A673 (cell line): Measurements from ENCODE around the gene ARNT2. TPM values are rescaled to one million over a fixed set of nuclear protein-coding genes. Genes with fewer than 3 reads are reported as not detected.

Experiments used
- BruUV-seq: library from RNA; stranded (reverse); fragments of 400-500 nt; replicated peaks from 2 replicates; lab custom pipeline; 2021; lab: Mats Ljungman, UMichigan
- CTCF ChIA-PET: fragments of 300-600 bp; sonication (Branson Sonifier 250); formaldehyde crosslinking; loops from one replicate; lab custom pipeline; 2022; ENCODE audit warnings: antibody characterized with exemption; lab: Charles Lee
- POLR2A ChIA-PET: fragments of 300-600 bp; sonication (Branson Sonifier 250); formaldehyde crosslinking; loops from one replicate; lab custom pipeline; 2022; ENCODE audit warnings: antibody characterized with exemption; ENCODE audit not compliant: low non-redundant PET; lab: Charles Lee
- DNase-seq: peaks from one replicate; pipeline ENCODE4 v3.0.0-alpha.2; 2015; ENCODE audit warnings: low spot score
- H3K27ac ChIP-seq: fragments of 200-600 bp; sonication (generic); 2 replicates; pipeline ENCODE4 v1.5.1; 2016; ENCODE audit warnings: mixed run types, low read depth, mild to moderate bottlenecking, mixed read lengths, antibody characterized with exemption, low read length; ENCODE audit not compliant: poor library complexity, severe bottlenecking
- H3K27me3 ChIP-seq: fragments of 200-600 bp; sonication (generic); replicated peaks from 2 replicates; pipeline ENCODE4 v1.6.1; 2017; ENCODE audit warnings: mixed run types, low read depth, mild to moderate bottlenecking, mixed read lengths, antibody characterized with exemption, low read length; ENCODE audit not compliant: insufficient read depth, poor library complexity
- H3K36me3 ChIP-seq: fragments of 200-600 bp; sonication (generic); 2 replicates; pipeline ENCODE4 v1.6.1; 2016; ENCODE audit warnings: mixed run types, mild to moderate bottlenecking, mixed read lengths, antibody characterized with exemption, low read length; ENCODE audit not compliant: insufficient read depth, poor library complexity, severe bottlenecking
- H3K4me1 ChIP-seq: fragments of 200-600 bp; sonication (generic); 2 replicates; pipeline ENCODE4 v1.6.1; 2017; ENCODE audit warnings: mixed run types, mild to moderate bottlenecking, mixed read lengths, antibody characterized with exemption, low read length; ENCODE audit not compliant: insufficient read depth, poor library complexity, severe bottlenecking
- H3K4me3 ChIP-seq: fragments of 200-600 bp; sonication (generic); 2 replicates; pipeline ENCODE4 v1.5.1; 2016; ENCODE audit warnings: low read depth, mixed run types, mild to moderate bottlenecking, mixed read lengths, low read length; ENCODE audit not compliant: poor library complexity, severe bottlenecking
- H3K9me3 ChIP-seq: fragments of 200-600 bp; sonication (generic); 2 replicates; pipeline ENCODE4 v1.6.1; 2016; ENCODE audit warnings: mixed run types, low read depth, mild to moderate bottlenecking, mixed read lengths, antibody characterized with exemption, low read length; ENCODE audit not compliant: poor library complexity, severe bottlenecking
- EZH2 ChIP-seq: fragments of 200-600 bp; sonication (generic); IDR thresholded peaks from 2 replicates; pipeline ENCODE4 v1.6.1; 2017; ENCODE audit warnings: borderline replicate concordance, low read depth, mild to moderate bottlenecking, mixed read lengths, antibody characterized with exemption, low read length; ENCODE audit not compliant: poor library complexity, severe bottlenecking
- intact Hi-C: fragments of 100-400 bp; cut with micrococcal nuclease; formaldehyde crosslinking; loops from one replicate; pipeline ENCODE4 v1.10.0; 2022; ENCODE audit not compliant: unreplicated experiment
- total RNA-seq: library from RNA; stranded (reverse); gene quantifications from 2 replicates; pipeline ENCODE4 v1.2.3, GENCODE V29; 2021
- TF ChIP-seq, protein P1 (sequence below): fragments of 300-800, 200-600 bp; sonication (generic); conservative IDR thresholded peaks from 2 replicates; pipeline ENCODE4 v1.5.1; 2017; ENCODE audit warnings: low read depth, mild to moderate bottlenecking, antibody characterized with exemption, low read length, moderate library complexity, mixed read lengths

Gene ARNT2
- total RNA-seq, 1 experiment from 2014 or later: 2.1 TPM

DNA sequence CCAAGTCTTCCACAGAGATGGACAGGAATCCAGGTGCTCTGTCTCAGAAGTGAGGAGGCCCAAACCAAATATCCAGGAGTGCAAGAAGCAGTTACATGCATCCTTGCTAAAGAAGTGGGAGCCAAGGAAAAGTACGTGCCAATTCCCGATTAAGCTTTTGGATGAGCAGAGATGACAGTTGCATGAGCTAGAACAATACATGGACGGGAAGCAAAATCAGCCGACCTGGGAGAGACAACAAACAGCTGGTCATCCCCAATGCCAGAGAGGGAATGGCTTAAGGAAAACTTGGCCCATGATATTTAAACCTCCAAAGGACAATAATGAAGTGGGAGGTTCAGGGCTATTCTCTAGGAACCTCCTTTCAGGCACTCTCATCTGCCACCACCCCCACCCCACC is 204.9 kb downstream of the ARNT2 start:
- Histone ChIP-seq H3K4me1 (peaks cover 20% of the 10 kb centered on the region), H3K27ac (no peak overlapping the region), H3K9me3 (no peaks in the 10 kb centered on the region), H3K36me3 (no peaks in the 10 kb centered on the region), H3K27me3 (no peaks in the 10 kb centered on the region), H3K4me3 (no peak overlapping the region)
- no TSS peak for BruUV-seq
- intact Hi-C loops: no loop called here
- POLR2A ChIA-PET: interaction anchor here (0.6 kb wide), 1 partner anchor 1982 kb away, joined by 9 read pairs; no protein-coding TSS in a partner anchor
- no peak for DNase-seq
- TF ChIP-seq, protein P1, sequence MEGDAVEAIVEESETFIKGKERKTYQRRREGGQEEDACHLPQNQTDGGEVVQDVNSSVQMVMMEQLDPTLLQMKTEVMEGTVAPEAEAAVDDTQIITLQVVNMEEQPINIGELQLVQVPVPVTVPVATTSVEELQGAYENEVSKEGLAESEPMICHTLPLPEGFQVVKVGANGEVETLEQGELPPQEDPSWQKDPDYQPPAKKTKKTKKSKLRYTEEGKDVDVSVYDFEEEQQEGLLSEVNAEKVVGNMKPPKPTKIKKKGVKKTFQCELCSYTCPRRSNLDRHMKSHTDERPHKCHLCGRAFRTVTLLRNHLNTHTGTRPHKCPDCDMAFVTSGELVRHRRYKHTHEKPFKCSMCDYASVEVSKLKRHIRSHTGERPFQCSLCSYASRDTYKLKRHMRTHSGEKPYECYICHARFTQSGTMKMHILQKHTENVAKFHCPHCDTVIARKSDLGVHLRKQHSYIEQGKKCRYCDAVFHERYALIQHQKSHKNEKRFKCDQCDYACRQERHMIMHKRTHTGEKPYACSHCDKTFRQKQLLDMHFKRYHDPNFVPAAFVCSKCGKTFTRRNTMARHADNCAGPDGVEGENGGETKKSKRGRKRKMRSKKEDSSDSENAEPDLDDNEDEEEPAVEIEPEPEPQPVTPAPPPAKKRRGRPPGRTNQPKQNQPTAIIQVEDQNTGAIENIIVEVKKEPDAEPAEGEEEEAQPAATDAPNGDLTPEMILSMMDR: no peak
- TF ChIP-seq EZH2: no peak
- CTCF ChIA-PET: interaction anchor here (0.8 kb wide), 1 partner anchor 167 kb away, joined by 3 read pairs; no protein-coding TSS in a partner anchor

DNA sequence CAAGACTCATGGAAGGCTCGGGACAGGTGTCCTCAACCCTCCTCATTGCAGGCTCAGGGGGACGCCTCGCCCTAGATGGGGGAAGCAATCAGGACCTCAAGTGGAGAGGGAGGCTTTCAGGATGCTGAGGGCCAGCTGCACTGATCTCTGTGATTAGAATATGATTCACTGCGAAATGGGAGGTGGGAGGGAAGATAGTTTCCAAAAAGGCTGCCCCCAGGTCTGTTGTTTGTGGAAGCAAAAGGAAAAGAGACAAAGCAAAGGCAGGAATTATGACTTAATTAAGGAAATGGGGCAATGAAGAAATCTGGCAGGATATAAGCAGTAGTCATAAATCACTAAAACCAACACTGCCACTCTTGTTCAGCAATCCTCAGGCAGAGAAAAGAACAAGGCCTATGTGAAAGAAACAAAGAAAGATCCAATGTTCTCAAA is 205.3 kb downstream of the ARNT2 start:
- H3K27me3 ChIP-seq: no peaks in the 10 kb centered on the region
- intact Hi-C loops: no loop called here
- H3K4me3 ChIP-seq: no peak overlapping the region
- peak; percentile 85 for DNase-seq
- no peaks in the 10 kb centered on the region for H3K9me3 ChIP-seq
- no TSS peak for BruUV-seq
- peaks cover 20% of the 10 kb centered on the region for H3K4me1 ChIP-seq
- ChIA-PET POLR2A (interaction anchor here (0.6 kb wide), 1 partner anchor 1982 kb away, joined by 9 read pairs; no protein-coding TSS in a partner anchor), CTCF (interaction anchor here (0.7 kb wide), 1 partner anchor 170 kb away, joined by 4 read pairs; the partner anchor contains the start of gene CEMIP)
- TF ChIP-seq, protein P1: no peak
- no peak for TF ChIP-seq EZH2
- no peaks in the 10 kb centered on the region for H3K36me3 ChIP-seq
- H3K27ac ChIP-seq: peak overlapping the region; percentile 57

DNA sequence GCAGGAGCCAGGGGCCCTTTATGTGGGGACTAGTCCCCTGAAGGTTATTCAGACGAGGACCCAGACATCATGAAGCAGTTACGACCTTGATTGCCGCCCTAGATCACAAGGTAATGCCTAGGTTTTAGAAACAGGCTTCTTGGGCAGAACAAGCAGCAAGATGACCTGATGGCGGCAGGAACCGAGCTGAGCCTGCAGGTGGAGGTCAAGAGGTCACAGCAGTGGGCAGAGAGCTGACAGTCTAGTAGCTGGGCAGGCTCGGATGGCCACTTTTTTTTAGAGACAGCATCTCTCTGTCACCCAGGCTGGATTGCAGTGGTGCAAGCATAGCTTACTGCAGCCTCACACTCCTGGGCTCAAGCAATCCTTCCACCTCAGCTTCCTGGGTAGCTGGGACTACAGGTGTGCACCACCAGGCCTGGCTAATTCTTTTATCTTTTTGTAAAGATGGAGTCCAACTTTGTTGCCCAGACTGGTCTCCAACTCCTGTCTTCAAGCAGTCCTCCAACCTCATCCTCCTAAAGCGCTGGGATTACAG is 207.4 kb downstream of the ARNT2 start:
- ChIA-PET CTCF (no interaction called here), POLR2A (no interaction called here)
- intact Hi-C loops: no loop called here
- BruUV-seq: no TSS peak
- TF ChIP-seq, protein P1: no peak
- no peak for TF ChIP-seq EZH2
- H3K36me3 ChIP-seq: no peaks in the 10 kb centered on the region
- no peaks in the 10 kb centered on the region for H3K9me3 ChIP-seq
- no peak overlapping the region for H3K4me3 ChIP-seq
- no peak overlapping the region for H3K27ac ChIP-seq
- DNase-seq: no peak
- no peaks in the 10 kb centered on the region for H3K27me3 ChIP-seq
- H3K4me1 ChIP-seq: peaks cover 28% of the 10 kb centered on the region
